NOMO-1 (cell line): ENCODE data around the gene ST8SIA6.

Experiments used
- DNase-seq, 2 experiments: peaks; one replicate each; lab custom pipeline; 2025; ENCODE audit not compliant: unreplicated experiment in 2 of 2; lab: John Stamatoyannopoulos, UW

ST8SIA6 gene

GRCh38 chr10:17276756-17277424 is 177.5 kb downstream of the ST8SIA6 start:
- DNase-seq: no peak

GRCh38 chr10:17273403-17273802 is 181.0 kb downstream of the ST8SIA6 start:
- DNase-seq: no peak

GRCh38 chr10:17272648-17273047 is 181.7 kb downstream of the ST8SIA6 start:
- DNase-seq: no peak
